Vagina (tissue), 2 donors: ENCODE results near the gene AFF3. TPM values are rescaled to one million over a fixed set of nuclear protein-coding genes. Genes with fewer than 3 reads are reported as not detected.

ENCODE experiments used
- DNase-seq, 2 donors: peaks; one replicate each; pipeline ENCODE4 v3.0.0-alpha.2; 2017; ENCODE audit errors: extremely low spot score in 2 of 2
- H3K27ac ChIP-seq: fragments of 200-600 bp; sonication (generic); one replicate; pipeline ENCODE4 v1.5.1; 2019
- H3K27me3 ChIP-seq: fragments of 200-600 bp; sonication (generic); one replicate; pipeline ENCODE4 v1.5.1; 2019
- H3K36me3 ChIP-seq, 2 donors: fragments of 200-600 bp; sonication (generic); one replicate each; pipeline ENCODE4 v1.5.1; 2017 to 2019
- H3K4me1 ChIP-seq: fragments of 200-600 bp; sonication (generic); one replicate; pipeline ENCODE4 v1.5.1; 2019
- H3K4me3 ChIP-seq, 2 donors: fragments of 200-600 bp; sonication (generic); 1 replicate in 1 of 2; 2 replicates in 1 of 2; pipeline ENCODE4 v1.5.1; 2016 to 2019
- H3K9me3 ChIP-seq: fragments of 200-600 bp; sonication (generic); one replicate; pipeline ENCODE4 v1.5.1; 2019
- CTCF ChIP-seq, 3 experiments: fragments of 450-650 bp in 2 of 3; fragments of 200-600 bp in 1 of 3; sonication (generic) in 1 of 3; IDR thresholded peaks; one replicate each; pipeline ENCODE4 v1.5.1; 2017 to 2019; ENCODE audit warnings: antibody characterized with exemption in 3 of 3, mild to moderate bottlenecking in 2 of 3, moderate library complexity in 2 of 3
- POLR2A ChIP-seq, 2 donors: fragments of 450-650 bp; IDR thresholded peaks; one replicate each; pipeline ENCODE4 v1.6.1; 2017; ENCODE audit warnings: antibody characterized with exemption in 2 of 2, mild to moderate bottlenecking in 2 of 2, moderate library complexity in 2 of 2
- POLR2AphosphoS5 ChIP-seq, 2 donors: sonication (generic); formaldehyde crosslinking; IDR thresholded peaks; one replicate each; pipeline ENCODE4 v1.9.0; 2017; ENCODE audit warnings: antibody characterized with exemption in 2 of 2, mild to moderate bottlenecking in 2 of 2, low read depth in 1 of 2; ENCODE audit not compliant: insufficient read depth in 1 of 2
- intact Hi-C: fragments of 100-400 bp; cut with DNase I; formaldehyde crosslinking; loops from one replicate; pipeline ENCODE4 v1.15.1; 2023
- total RNA-seq: library from RNA; depleted of rRNA; stranded (reverse); fragments of >200 nt; gene quantifications from one replicate; pipeline ENCODE4 v1.2.3, GENCODE V29; 2016

The AFF3 gene
- total RNA-seq, 1 donor from 2014 or later, result 7.6 TPM

GRCh38 chr2:99864561-99865553 lies 277.5 kb downstream of the AFF3 start:
- Histone ChIP-seq H3K27me3 (no peaks in the 10 kb centered on the region), H3K9me3 (no peaks in the 10 kb centered on the region), H3K4me1 (no peaks in the 10 kb centered on the region), H3K4me3 (no peak overlapping the region), H3K36me3 (no peaks in the 10 kb centered on the region), H3K27ac (no peak overlapping the region)
- intact Hi-C loops, result no loop called here
- TF ChIP-seq POLR2A (IDR thresholded peaks at IDR 0.05), result no peak
- TF ChIP-seq POLR2AphosphoS5 (IDR thresholded peaks at IDR 0.05; ENCODE audit: insufficient read depth in 1 of 2, low read depth in 1 of 2), result no peak
- TF ChIP-seq CTCF (IDR thresholded peaks at IDR 0.05), result no peak
- DNase-seq, result no peak

- intact Hi-C loops, result no loop called here
- no peaks in the 10 kb centered on the region for H3K36me3 ChIP-seq
- H3K27ac ChIP-seq, result no peak overlapping the region
- H3K9me3 ChIP-seq, result no peaks in the 10 kb centered on the region
- no peak overlapping the region for H3K4me3 ChIP-seq
- no peaks in the 10 kb centered on the region for H3K27me3 ChIP-seq
- no peak for DNase-seq
- H3K4me1 ChIP-seq, result no peaks in the 10 kb centered on the region
- TF ChIP-seq POLR2A (IDR thresholded peaks at IDR 0.05) (no peak), CTCF (IDR thresholded peaks at IDR 0.05) (no peak), POLR2AphosphoS5 (IDR thresholded peaks at IDR 0.05; ENCODE audit: insufficient read depth in 1 of 2, low read depth in 1 of 2) (no peak)
Observed at GRCh38 chr2:99863903-99864270, 278.5 kb downstream of the AFF3 start.

GRCh38 chr2:99863236-99863902 lies 279.0 kb downstream of the AFF3 start:
- no peaks in the 10 kb centered on the region for H3K27me3 ChIP-seq
- no peak overlapping the region for H3K4me3 ChIP-seq
- H3K36me3 ChIP-seq, result no peaks in the 10 kb centered on the region
- TF ChIP-seq POLR2AphosphoS5 (IDR thresholded peaks at IDR 0.05; ENCODE audit: insufficient read depth in 1 of 2, low read depth in 1 of 2) (no peak), POLR2A (IDR thresholded peaks at IDR 0.05) (no peak), CTCF (IDR thresholded peaks at IDR 0.05) (no peak)
- H3K9me3 ChIP-seq, result no peaks in the 10 kb centered on the region
- DNase-seq, result no peak
- intact Hi-C loops, result no loop called here
- H3K27ac ChIP-seq, result no peak overlapping the region
- no peaks in the 10 kb centered on the region for H3K4me1 ChIP-seq

- intact Hi-C loops, result no loop called here
- no peak for DNase-seq
- H3K36me3 ChIP-seq, result no peaks in the 10 kb centered on the region
Observed at GRCh38 chr2:99862566-99862965, 279.8 kb downstream of the AFF3 start.

GRCh38 chr2:99861376-99861760 lies 281.0 kb downstream of the AFF3 start:
- intact Hi-C loops, result no loop called here
- Histone ChIP-seq H3K4me1 (no peaks in the 10 kb centered on the region), H3K27me3 (no peaks in the 10 kb centered on the region), H3K9me3 (no peaks in the 10 kb centered on the region), H3K27ac (no peak overlapping the region), H3K4me3 (no peak overlapping the region), H3K36me3 (no peaks in the 10 kb centered on the region)
- DNase-seq, result no peak
- TF ChIP-seq CTCF (IDR thresholded peaks at IDR 0.05) (no peak), POLR2AphosphoS5 (IDR thresholded peaks at IDR 0.05; ENCODE audit: insufficient read depth in 1 of 2, low read depth in 1 of 2) (no peak), POLR2A (IDR thresholded peaks at IDR 0.05) (no peak)

More at GRCh38 chr2:99862566-99862965, 279.8 kb downstream of the AFF3 start:
- Histone ChIP-seq H3K9me3 (no peaks in the 10 kb centered on the region), H3K4me3 (no peak overlapping the region), H3K27ac (no peak overlapping the region), H3K27me3 (no peaks in the 10 kb centered on the region), H3K4me1 (no peaks in the 10 kb centered on the region)
- no peak for TF ChIP-seq POLR2A (IDR thresholded peaks at IDR 0.05)
